SKM-1 treated with dmso at 0.1 percent for 144 hours (cell line): Measurements from ENCODE around the gene COL4A3.

Source experiments
- DNase-seq: peaks from one replicate; lab custom pipeline; 2025; ENCODE audit not compliant: unreplicated experiment; lab: John Stamatoyannopoulos, UW

The COL4A3 gene

GRCh38 chr2:227335713-227336112, 171.3 kb downstream of the COL4A3 start:
- DNase-seq: no peak

GRCh38 chr2:227337442-227337841, 173.0 kb downstream of the COL4A3 start:
- DNase-seq: no peak

- no peak for DNase-seq
These were observed 174.7 kb downstream of the COL4A3 start for GRCh38 chr2:227339098-227339599.

GRCh38 chr2:227340106-227340505, 175.7 kb downstream of the COL4A3 start:
- no peak for DNase-seq

- DNase-seq: no peak
These were observed 177.1 kb downstream of the COL4A3 start for GRCh38 chr2:227341553-227341952.

- no peak for DNase-seq
These were observed 179.8 kb downstream of the COL4A3 start for GRCh38 chr2:227344231-227344630.

- DNase-seq: no peak
These were observed 182.7 kb downstream of the COL4A3 start for GRCh38 chr2:227347117-227347516.

GRCh38 chr2:227348324-227348723, 183.9 kb downstream of the COL4A3 start:
- DNase-seq: no peak

GRCh38 chr2:227349989-227350612, 185.7 kb downstream of the COL4A3 start:
- DNase-seq: no peak

- no peak for DNase-seq
These were observed 187.2 kb downstream of the COL4A3 start for GRCh38 chr2:227351639-227352038.

GRCh38 chr2:227360351-227360750, 195.9 kb downstream of the COL4A3 start:
- DNase-seq: no peak

- DNase-seq: no peak
These were observed 199.3 kb downstream of the COL4A3 start for GRCh38 chr2:227363756-227364155.
